CD4-positive, alpha-beta T cell treated with Interleukin-4 for 1 hour (primary cell): ENCODE data around the gene PTPRK.
"Not testable (repeated sequence)": the region's sequence is repeated elsewhere in the genome, so short reads cannot be mapped to it uniquely, and the experiment has no call there.

Experiments
- DNase-seq, 2 donors: peaks; one replicate each; pipeline ENCODE4 v3.0.0-alpha.2; 2020 to 2022

The PTPRK gene

DNA sequence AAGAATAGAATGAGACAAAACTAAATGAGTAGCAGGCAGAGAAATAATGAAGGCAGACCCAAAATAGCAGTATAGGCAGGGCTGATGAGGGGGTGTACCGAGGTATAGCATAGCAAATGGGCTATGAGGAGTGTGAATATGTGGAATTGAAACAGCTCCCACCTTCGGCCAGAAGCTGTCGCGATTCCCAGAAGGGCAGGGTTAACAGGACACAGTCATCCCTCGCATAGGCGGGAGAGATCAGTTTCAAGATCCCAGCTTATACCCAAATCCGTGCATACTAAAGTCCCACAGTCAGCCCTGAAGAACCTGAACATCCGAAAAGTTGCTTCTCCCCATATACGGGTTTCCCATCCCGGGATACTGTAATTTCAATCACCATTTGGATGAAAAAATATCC, 82.7 kb downstream of the PTPRK start:
- no peak for DNase-seq

DNA sequence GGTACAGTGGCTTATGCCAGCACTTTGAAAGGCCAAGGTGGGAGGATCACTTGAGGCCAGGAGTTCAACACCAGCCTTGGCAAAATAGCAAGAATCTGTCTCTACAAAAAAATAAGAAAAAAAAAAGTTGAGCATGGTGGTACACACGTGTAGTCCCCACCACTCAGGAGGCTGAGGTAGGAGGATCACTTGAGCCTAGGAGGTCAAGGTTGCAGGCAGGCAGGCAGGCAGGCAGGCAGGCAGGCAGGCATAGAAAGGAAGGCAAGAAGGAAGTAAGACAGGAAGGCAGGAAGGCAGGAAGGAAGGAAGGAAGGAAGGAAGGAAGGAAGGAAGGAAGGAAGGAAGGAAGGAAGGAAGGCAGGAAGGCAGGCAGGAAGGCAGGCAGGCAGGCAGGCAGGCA, 85.6 kb downstream of the PTPRK start:
- not testable (repeated sequence) for DNase-seq

DNA sequence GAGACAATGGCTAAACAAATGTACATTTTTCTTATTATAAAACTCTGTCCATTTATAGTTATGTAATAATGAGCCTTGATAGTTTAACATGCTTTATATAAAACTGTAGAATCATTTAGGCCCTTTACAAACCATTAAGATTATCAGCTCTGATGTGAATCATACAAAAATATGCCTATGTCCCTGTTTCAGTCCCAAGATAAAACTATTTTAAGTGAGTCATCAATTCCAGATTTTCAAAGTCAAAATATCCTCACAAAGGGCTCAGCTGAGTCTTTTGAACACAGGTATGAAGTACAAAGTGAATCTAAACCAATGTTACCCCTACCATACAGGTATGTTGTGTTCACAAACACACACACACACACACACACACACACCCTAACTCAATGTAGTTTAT, 88.0 kb downstream of the PTPRK start:
- no peak for DNase-seq

DNA sequence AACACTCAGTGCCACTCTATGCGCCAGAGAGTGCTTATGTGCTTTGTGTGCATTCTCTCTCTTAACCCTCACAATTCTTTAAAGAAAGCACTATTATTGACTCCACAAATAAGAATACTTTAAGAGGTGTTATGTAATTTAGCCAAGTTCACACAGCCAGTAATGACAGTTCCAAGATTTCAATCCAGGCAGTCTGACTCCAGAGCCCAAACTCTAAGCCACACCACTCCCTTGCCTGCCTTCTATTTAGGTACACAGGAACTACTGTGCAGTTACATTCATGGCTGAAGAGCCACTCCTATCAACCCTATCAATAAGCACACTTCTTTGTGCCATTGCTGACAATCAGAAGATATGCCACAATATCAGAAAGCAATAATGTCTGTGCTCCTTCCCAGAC, 93.3 kb downstream of the PTPRK start:
- no peak for DNase-seq

DNA sequence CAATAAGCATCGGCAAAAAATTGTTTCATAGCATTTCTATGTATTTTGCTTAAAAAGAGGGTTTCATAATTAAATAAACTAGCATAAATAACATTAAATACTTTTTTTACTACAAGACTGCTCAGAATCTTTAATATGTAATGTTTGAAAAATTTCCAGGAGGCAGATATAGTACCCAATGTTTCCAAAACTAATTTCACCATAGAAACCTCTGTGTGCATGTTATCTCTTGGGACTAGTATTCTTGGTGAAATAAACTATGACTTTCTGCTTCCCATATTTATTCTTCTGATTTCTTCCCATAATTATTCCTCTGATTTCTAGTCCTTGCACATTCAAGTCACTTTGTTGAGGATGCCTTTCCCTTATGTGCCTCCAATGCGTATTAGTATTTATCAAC, 94.5 kb downstream of the PTPRK start:
- DNase-seq = no peak

DNA sequence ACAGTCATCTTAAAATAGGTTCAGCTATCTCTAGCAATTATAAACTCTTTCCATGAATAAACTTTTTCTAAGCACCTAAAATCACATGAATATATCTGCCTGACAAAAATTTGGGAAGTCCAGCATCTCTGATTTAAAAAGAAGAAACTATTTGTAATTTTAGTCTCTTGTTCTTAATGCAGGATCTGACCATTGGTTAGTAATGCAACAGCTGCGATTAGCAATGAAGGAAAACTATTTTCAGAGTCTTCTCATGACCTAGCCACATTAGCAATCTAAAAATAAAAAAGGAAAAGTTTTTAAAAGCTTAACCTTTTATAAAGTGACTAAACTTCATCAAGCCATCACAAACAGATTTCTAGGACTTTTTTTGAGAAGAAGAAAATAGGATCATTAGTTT, 97.5 kb downstream of the PTPRK start:
- no peak for DNase-seq

DNA sequence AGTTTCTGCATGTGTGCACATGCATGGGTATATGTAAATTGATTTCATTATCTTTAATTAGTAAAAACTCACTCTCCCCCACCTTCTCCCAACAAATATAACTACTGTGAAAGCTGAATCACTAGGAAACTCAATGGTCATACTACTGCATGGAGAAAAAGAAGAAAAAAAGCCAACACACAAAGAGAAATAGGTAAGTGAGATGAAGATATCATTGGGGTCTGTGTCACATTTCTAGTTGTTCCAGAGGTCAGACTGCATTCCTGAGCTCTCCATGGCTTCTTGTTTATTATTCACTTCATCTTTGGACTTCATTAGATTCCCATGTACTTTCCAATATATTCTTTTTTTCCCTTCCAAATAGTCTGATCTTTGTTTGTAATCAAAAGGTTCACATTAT, 98.2 kb downstream of the PTPRK start:
- DNase-seq = no peak

DNA sequence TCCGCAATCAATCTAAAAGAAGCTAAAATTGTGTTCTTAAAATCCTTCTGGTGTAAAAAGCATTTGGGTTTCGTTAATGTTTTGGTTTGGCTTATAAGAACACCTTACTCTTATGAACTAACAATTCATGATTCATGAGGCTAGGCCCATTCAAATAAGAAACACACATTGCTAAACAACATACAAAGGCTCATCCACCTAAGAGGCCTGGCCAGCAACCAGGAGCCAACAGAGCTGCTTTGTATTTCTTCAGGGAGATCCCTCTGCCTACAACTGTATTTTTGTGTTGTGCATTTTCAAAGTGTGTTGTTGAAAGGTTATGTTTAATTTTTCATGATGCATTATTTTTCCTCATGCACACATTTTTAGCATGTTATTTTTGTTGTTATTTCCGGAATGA, 98.6 kb downstream of the PTPRK start:
- no peak for DNase-seq

DNA sequence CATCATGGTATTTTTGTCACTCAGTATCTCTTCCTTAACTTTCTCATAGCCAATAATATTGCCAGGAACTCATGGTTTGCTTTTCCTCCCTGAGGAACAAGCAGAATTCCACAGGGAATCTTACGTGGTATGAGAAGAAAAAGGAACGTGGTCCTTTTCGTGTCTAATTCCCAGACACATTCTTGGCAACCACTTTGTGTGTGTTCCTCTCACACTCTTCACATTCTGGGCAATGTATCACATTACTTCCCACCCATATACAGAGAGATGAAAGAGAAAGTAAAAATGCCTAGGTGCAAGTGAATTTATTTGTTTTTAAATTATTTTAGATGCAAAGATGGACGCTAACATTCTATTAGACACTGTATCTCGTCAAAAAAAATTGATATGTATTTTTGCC, 102.7 kb downstream of the PTPRK start:
- DNase-seq = no peak

DNA sequence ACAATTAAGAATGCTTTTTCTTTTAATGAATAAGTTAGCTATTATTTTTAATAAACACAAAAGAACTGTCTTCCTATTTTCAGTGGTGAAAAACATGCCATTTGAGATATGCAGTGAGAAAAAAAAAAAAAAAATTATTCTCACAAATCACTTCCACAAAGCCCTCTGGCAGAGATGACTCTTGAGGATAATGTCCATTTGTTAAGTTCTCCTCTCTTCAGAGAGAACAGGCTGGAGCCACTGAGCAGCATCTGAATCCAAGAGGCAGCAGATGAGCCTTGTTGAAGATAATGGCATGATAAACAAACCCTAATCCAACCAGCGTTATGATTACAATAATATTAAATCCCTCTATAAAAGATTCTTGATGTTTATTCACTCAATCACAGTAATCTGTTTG, 105.0 kb downstream of the PTPRK start:
- no peak for DNase-seq

DNA sequence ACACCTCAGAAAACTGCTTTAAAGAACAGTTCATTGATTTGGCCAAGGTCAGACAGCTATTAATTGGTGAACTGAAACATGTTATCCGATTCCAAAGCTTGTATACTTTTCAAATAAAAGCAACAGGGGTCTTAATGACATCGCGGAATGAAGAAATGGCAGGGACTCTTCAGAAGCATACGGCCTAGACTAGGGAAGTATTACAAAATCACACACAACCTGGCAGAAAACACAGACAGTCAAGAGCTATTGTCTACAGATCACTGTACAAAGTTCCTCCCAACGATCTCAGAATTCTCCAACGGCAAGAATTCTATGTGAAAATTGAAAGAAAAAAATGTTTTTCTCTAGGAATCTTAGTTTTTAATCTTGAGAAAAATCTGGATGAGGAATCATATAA, 105.5 kb downstream of the PTPRK start:
- no peak for DNase-seq

DNA sequence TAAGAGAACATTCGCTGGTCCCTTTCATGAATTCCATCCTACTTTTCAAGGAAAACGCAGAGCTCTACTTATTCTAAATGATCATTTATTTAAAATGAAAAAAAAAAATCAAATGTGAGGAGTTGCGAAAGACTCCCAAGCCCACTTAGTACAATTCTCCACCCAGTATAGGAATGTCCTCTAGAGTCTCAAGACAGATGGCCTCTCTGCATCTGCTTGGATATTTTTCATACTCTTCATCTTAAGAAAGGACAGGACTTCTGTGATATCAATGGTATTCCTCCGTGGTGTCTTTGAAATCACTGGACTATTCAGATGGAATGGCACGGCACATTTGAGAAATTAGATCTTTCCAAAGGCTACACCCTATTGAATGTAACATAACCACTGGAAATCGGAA, 107.1 kb downstream of the PTPRK start:
- no peak for DNase-seq

DNA sequence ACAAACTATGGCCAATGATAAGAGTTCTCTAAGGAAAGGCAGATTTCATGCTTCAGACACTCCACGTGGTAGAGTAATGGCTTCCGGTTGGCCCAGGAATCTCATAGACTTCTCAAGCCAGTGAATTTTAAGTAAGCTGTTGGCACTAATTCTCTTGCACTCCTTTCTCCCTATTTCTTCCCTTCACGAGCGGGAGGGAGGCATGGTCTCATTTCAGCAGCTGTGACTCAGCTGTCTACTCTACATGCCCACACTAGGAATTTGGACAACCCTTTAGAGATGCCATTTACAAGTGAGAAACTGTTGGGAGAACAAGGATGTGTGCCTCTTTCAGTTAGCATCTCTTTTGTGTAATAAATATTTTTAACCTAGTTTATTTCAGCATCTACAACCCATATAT, 107.7 kb downstream of the PTPRK start:
- no peak for DNase-seq

DNA sequence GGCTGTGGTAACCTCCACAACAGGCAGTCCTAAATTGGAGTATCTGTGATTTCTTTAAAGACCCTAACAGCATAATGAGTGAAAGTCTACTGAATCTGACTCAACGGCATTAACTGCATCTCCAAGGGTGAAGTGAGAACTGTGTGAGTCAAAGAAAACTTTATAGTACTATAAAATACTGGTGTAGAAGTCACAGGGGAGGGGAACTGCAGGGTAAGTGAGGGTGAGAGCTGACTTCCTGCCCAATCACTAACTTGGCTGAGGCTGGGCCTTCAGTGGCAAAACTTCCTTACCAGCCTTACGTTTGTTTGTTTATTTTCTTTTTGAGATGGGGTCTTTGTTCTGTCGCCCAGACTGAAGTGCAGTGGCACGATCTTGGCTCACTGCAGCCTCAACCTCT, 109.8 kb downstream of the PTPRK start:
- no peak for DNase-seq

DNA sequence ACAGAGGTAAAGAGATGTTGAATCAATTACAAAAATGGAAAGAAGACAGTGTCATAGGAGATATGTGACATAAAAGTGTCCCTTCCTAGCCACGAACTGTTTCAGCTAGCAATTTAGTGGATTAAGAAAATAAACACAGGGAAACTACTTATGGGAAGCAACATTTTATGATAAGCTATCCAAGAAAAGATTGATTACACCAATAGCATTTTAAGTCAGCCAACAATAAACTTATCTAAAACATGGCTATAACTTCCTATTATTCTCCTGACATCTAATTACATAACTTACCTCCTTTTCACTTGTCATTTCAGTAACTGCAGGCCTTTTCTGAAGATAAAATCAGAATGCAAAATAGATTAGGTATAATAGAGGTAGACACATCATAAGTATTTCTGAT, 111.4 kb downstream of the PTPRK start:
- DNase-seq = no peak

DNA sequence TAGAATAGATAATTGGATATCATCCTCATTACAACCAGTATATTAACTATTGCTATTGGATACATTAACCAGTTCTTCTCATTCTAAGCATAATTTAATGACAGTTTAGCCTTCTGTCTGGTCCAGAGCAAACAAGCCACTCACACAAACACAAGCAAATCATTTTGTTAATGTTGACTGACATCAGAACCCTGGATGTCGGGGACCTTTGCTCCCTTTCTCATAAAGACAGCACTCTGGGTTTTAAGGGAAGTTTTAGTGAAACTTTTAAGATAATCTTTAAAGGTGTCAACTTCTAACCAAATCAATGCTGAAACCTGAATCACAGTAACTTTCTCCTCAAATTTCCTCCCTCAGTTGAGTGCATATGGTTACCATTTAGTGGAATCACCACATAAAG, 113.9 kb downstream of the PTPRK start:
- DNase-seq = no peak

DNA sequence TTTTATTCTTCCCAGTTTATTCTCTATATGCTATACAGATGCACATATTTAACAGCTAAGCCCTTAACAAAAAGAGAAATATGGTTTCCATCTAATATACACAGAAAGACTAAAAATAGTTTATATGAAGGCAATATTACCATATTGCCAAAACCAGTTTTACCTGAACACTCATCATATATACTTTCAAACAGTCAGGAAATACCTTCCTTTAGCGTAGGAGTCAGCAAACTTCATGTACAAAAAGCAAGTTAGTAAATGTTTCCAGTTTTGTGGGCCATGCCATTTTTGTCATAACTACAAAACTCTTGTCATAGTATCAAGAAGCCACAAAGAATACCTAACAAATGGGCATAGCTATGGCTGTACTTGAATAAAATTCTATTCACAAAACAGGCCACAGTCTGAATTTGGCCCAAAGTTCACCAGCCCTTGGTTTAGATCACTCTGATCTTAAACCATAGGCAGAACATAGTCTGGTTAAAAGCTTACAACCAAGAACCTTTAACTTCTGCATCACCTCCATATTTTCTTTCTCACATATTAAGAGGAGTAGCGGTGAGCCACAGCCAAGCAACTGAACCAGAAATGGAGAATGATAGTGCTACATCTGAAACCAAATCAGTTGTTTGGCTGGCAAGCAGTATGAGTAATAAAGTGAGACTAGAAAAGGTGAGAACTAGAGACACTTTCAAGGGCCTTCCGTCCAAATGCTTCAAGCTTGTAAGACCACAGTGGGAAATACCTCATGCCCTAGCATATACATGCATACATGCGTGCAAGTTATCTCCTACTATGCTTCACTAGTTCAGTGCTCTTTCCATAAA, 116.6 kb downstream of the PTPRK start:
- DNase-seq = no peak

DNA sequence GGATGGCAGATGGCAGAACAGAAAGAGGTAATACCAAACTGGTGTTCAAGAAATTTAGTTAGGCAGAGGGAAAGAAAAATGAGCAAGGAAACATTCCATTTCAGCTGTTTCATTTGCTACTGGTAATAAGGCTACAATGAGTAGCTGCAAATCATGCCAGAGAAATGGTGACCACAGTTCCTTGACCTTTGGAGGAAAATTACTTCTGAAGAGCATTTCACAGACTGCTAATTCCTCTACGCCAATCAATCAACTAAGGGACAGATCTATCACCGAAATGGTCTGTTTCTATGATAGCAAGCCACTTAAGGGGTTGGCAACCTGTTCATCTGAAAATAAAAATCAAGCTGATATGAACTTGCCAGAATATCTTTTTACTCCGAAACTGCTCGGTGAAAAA, 119.5 kb downstream of the PTPRK start:
- DNase-seq = no peak

DNA sequence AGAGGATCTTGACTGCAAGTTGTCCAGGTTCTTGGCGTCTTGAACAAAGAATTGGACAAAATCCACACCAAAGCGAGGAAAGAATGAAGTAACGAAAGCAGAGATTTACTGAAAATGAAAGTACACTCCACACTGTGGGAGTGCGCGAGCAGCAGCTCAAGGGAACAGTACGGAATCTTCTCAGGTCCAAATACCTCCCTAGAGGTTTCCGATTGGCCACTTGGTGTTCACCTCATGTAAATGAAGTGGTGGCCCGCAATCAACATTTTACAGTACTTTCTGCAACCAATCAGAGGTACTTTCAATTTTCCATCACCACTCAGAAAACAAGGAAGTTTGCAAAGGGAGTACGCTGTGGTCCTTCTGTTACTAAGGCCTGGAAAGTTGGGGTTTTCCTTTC, 122.4 kb downstream of the PTPRK start:
- no peak for DNase-seq

DNA sequence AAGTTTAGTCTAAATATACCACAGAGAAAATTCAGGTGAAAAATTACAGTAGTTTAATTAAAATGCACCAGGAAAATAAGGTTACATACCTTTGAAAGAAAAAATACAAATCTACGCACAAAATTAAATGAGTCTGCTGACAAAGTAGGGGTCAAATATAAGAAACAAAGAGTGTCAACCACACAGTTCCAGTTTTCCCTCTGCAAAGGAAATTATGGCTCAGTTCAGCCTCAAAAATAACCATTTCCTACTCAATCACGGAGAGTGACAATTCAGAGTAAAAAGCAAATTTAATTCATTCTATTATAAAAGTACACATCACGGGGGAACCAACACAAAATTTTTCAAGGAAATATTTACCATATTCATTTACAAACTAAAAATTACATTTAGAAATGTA, 124.8 kb downstream of the PTPRK start:
- no peak for DNase-seq

DNA sequence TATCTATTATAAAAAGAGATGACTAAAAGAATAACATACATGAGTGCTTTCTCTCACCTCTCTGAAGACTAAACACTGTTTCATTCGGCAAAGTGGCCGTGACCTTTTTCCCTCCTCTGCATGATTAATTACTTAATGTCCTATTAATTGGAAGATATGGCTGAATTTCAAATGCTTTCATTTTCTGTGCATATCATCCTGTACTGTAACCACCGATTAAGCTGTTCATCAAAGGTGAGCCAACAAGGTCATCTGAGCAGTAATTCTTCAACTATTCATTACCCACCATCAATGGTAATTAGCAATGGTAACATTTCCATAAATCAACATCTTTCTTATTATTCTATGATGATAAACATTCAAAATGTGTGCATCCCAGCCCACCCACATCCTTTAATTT, 125.2 kb downstream of the PTPRK start:
- no peak for DNase-seq

DNA sequence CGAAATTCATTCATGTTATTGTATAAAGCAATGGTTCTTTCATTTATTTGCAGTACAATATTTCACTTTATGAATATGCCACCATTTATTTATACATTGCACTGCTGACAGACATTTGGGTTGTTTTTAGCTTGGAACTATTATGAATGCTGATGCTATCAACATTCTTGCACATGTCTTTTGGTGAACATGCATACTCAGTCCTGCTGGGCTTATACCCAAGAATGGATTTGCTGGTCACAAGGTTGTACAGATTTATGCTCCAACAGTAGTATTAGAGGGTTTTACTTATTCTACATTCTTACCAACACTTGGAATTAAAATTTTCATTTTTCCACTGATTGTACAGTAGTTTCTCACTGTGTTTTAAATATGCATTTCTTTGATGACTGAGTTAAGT, 126.2 kb downstream of the PTPRK start:
- no peak for DNase-seq

DNA sequence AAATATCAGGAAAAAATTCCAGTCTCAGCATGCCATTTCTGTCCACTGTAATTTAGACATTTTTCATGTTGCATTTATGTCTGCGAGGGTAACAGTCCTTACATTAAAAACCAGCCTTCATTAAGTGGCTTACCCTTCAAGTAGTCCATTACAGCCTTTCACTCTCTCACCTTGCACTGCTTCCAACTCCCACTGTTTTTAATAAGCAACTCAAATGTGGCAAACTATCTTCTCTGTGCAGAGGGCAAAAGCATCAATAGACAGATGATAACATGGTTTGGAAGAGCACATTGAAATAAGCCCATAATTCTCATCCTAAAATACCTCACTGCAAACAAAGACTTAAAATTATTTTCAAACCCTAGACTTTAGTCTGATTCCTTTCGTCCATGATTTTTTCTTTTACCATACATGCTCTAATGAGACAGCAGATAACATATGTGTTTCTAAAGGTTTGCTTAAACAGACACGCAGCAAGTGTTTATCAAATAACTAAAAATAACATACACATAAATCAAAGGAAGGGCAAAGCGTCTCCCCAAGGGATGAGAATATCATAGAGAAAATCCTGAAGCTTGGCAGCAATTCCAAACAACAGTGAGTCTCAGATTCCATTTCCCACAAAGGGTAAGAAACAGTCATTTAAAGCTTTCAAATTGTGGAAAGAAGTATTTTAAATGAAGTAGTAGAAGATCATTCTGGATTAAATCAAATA, 130.4 kb downstream of the PTPRK start:
- no peak for DNase-seq

DNA sequence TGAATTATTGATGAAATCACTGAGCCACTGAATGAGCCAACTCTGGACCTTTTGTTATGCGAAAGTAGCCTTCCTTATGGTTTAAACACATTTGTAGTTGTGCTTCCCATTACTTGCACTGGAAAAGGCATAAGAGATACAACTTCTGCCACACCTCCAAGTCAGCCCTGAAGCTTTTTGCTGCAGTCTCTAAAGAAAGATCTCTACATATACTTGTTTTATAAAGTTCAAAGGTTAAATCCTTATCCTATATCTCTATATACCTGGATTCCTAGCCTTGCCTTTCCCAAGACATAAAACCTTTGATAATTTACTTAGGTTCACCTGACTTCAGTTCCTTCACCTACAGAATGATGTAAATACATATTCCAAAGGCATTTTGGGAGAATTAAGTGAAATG, 132.0 kb downstream of the PTPRK start:
- DNase-seq = no peak

DNA sequence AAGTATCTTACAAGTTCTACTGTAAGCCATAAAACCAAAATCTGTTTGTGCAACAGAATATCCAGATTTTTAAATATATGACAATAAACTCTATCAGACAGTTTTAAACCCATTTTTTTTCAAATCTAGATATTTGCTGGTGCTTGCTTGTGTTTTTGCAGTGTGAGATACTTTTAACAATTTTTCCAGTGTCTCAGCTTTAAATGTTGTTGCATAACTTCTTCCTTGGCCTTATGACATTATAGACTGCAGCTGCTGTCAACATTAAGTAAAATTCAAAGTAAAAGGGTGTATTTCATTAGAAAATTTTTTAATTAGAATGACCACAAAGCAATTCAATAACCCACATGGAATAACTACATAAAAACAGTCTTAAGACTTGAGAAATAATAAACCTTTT, 139.5 kb downstream of the PTPRK start:
- DNase-seq = no peak
